Central memory CD8-positive, alpha-beta T cell (primary cell): ENCODE measurements around the gene MBOAT2.

Experiments
- ATAC-seq: fragments of 150-1000 bp; cut with Tn5 transposase; replicated peaks from 2 replicates; pipeline ENCODE4 v1.10.0; 2022; ENCODE audit warnings: mild to moderate bottlenecking, moderate FRiP score, moderate number of reproducible peaks; ENCODE audit not compliant: poor library complexity, severe bottlenecking; ENCODE audit errors: extremely low read depth
- DNase-seq, 2 donors: peaks; one replicate each; pipeline ENCODE4 v3.0.0; 2021; ENCODE audit warnings: low spot score in 2 of 2
- H3K27ac Mint-ChIP-seq: one replicate; pipeline ENCODE4 v1.8.0; 2022; ENCODE audit warnings: low read depth, mild to moderate bottlenecking, moderate library complexity, mixed read lengths
- H3K27me3 Mint-ChIP-seq: one replicate; pipeline ENCODE4 v1.8.0; 2022; ENCODE audit warnings: mixed read lengths
- H3K36me3 Mint-ChIP-seq: one replicate; pipeline ENCODE4 v1.8.0; 2022; ENCODE audit warnings: mild to moderate bottlenecking, moderate library complexity, mixed read lengths; ENCODE audit not compliant: insufficient read depth
- H3K4me1 Mint-ChIP-seq: one replicate; pipeline ENCODE4 v1.8.0; 2022; ENCODE audit warnings: mixed read lengths
- H3K4me3 Mint-ChIP-seq: one replicate; pipeline ENCODE4 v1.8.0; 2022; ENCODE audit warnings: mild to moderate bottlenecking, moderate library complexity, mixed read lengths
- H3K9me3 Mint-ChIP-seq: one replicate; pipeline ENCODE4 v1.8.0; 2022; ENCODE audit warnings: mixed read lengths

The MBOAT2 gene

DNA sequence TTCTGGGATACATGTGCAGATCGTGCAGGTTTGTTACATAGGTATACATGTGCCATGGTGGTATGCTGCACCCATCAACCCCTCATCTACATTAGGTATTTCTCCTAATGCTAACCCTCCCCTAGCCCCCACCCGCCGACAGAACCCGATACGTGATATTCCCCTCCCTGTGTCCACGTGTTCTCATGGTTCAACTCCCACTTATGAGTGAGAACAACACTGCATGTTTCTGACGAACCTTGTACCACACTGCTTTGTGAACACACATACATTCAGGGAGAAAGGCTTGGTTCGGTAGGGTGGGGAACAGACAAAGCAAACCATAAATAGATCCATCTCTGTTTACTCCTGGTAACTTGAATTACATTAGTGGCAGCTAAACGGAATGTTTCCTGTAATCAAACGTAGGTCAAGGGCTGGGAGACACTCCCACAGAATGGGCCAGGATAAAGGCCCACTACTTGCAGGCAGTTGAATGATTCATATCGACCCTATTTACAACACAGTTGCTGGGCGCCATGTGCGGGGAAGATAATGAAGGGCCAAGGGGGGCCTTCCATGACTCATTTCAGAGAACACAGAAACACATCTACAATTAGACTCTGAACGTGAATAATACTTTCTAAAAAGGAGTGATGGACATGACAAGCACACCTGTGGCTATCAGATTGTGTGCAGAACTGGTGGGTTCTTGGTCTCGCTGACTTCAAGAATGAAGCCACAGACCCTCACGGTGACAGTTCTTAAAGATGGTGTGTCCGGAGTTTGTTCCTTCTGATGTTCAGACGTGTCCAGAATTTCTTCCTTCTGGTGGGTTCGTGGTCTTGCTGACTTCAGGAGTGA is 109.3 kb downstream of the MBOAT2 start:
- no peak overlapping the region for H3K4me3 Mint-ChIP-seq
- H3K27me3 Mint-ChIP-seq = no peaks in the 10 kb centered on the region
- no peak overlapping the region for H3K27ac Mint-ChIP-seq
- no peaks in the 10 kb centered on the region for H3K9me3 Mint-ChIP-seq
- DNase-seq = no peak
- no peak for ATAC-seq
- H3K36me3 Mint-ChIP-seq = peaks cover 2% of the 10 kb centered on the region
- H3K4me1 Mint-ChIP-seq = no peaks in the 10 kb centered on the region

DNA sequence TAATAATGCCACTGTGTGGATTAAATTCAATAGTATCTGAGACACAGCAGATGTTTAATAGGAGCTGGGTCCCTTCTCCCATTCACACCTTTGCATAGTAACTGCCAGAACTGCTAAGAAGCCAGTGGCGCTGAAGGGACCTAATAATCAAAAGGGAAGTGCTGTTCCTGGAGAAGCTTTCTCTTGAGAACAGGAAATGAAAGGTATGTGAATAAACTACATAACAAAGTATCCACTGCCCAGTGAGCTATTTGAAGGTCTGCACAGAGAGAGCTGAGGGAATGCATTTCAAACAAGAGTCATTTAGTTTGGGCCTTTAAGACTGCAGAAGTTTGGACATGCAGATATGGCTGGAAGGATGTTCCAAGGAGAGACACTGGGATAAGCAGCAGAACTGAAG is 110.0 kb downstream of the MBOAT2 start:
- no peaks in the 10 kb centered on the region for H3K27me3 Mint-ChIP-seq
- ATAC-seq (no peak), DNase-seq (no peak)
- H3K4me1 Mint-ChIP-seq = no peaks in the 10 kb centered on the region
- H3K4me3 Mint-ChIP-seq = no peak overlapping the region
- H3K9me3 Mint-ChIP-seq = no peaks in the 10 kb centered on the region
- peaks cover 2% of the 10 kb centered on the region for H3K36me3 Mint-ChIP-seq
- no peak overlapping the region for H3K27ac Mint-ChIP-seq

DNA sequence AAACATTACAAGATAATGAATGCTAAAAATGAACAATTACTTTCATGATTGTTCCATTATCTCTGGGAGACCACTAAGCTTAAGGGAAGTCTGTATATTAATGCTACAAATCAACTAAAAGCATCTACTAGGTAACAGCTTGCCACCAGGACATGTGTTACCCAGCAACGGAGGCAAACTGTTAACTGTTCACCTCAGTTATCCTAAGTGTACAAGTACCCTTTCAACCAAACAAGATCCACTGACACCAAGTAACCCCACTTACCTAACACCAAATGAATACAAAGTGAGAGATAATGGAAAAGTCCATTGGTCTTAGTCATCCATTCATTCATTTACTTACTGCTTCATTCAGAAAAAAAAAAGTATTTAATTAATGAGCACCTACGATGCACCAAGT is 111.4 kb downstream of the MBOAT2 start:
- ATAC-seq (no peak), DNase-seq (no peak)
- H3K4me3 Mint-ChIP-seq = no peak overlapping the region
- H3K36me3 Mint-ChIP-seq = peaks cover 2% of the 10 kb centered on the region
- no peak overlapping the region for H3K27ac Mint-ChIP-seq
- H3K4me1 Mint-ChIP-seq = no peaks in the 10 kb centered on the region
- H3K9me3 Mint-ChIP-seq = no peaks in the 10 kb centered on the region
- H3K27me3 Mint-ChIP-seq = no peaks in the 10 kb centered on the region

DNA sequence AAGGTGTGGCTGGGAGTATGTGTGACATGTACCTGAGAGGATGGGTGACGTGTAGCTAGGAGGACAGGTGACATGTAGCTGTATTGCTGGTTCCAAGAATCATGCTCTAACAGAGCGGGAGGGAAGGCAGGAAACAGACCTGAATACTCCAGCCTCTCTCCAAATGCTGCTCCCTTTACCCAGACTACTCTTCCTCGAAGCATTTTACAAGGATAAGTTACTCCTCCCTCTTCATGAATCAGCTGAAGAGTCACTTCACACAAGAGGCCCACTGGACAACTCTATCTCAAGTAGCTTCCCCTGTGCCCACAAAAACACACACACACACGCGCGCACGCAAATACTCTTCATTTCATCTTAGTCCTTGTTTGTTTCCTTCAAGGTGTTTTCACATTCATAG is 113.5 kb downstream of the MBOAT2 start:
- no peaks in the 10 kb centered on the region for H3K9me3 Mint-ChIP-seq
- no peak overlapping the region for H3K4me3 Mint-ChIP-seq
- peaks cover 2% of the 10 kb centered on the region for H3K36me3 Mint-ChIP-seq
- no peaks in the 10 kb centered on the region for H3K27me3 Mint-ChIP-seq
- DNase-seq (no peak), ATAC-seq (no peak)
- no peak overlapping the region for H3K27ac Mint-ChIP-seq
- no peaks in the 10 kb centered on the region for H3K4me1 Mint-ChIP-seq

DNA sequence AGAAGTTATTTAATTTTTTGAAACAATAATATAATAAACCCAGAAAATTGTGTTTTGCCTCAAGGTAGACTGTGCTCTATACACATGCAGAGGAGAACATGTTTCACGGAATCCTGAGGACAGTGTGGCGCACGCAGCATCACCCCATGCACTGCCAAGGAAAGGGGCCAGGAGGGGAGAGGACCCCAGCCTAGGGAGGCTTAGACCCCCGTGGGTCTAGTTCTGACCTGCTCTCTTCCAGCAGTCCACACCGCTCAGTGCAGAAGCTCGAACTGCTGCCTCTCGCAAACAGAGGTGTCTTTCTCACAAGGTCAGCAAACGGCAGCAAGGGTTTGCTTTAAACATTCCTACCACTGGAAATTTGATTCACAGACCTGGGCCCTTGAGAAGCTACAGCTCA is 114.5 kb downstream of the MBOAT2 start:
- H3K36me3 Mint-ChIP-seq = peaks cover 4% of the 10 kb centered on the region
- H3K9me3 Mint-ChIP-seq = no peaks in the 10 kb centered on the region
- ATAC-seq = no peak
- no peaks in the 10 kb centered on the region for H3K4me1 Mint-ChIP-seq
- DNase-seq = no peak
- no peak overlapping the region for H3K4me3 Mint-ChIP-seq
- no peaks in the 10 kb centered on the region for H3K27me3 Mint-ChIP-seq
- H3K27ac Mint-ChIP-seq = no peak overlapping the region

DNA sequence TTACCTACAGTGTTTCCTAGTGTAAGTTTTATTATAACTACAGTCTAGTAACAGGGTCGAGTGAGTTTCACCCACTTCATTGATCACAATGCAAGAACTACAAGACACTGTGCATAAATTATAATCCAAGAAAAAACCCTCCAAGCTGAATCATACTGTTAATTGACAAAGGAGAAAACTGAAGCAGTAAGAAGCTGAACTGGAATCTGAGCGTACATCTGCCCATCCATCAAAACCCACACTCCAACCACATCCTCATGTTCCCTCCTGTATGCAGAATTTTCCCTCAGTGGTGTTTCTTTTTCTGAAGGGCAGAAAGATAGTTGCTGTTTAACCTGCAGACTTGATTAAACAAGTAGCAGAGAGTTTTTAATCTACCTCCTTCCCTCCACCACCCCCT is 116.6 kb downstream of the MBOAT2 start:
- Mint-ChIP-seq H3K27ac (no peak overlapping the region), H3K4me1 (no peaks in the 10 kb centered on the region), H3K9me3 (no peaks in the 10 kb centered on the region), H3K36me3 (peaks cover 1% of the 10 kb centered on the region), H3K27me3 (no peaks in the 10 kb centered on the region), H3K4me3 (no peak overlapping the region)
- ATAC-seq (no peak), DNase-seq (no peak)

DNA sequence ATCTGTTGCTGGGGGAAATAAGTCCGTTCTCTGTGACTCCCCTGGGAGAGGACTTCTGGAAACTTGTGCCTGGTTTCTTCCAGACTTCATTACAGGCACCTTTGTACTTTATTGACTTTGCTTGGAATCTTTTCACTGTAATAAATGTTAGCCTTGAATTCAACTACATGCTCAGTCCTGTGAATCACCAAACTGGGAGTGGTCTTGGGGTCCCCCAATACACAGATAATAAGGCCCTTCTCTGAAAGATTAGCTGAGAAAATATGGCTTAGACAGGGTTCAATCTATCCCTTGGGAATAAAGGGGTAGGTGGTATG is 117.3 kb downstream of the MBOAT2 start:
- Mint-ChIP-seq H3K27me3 (no peaks in the 10 kb centered on the region), H3K36me3 (peaks cover 1% of the 10 kb centered on the region), H3K4me1 (no peaks in the 10 kb centered on the region), H3K4me3 (no peak overlapping the region), H3K27ac (no peak overlapping the region), H3K9me3 (no peaks in the 10 kb centered on the region)
- ATAC-seq (no peak), DNase-seq (no peak)

DNA sequence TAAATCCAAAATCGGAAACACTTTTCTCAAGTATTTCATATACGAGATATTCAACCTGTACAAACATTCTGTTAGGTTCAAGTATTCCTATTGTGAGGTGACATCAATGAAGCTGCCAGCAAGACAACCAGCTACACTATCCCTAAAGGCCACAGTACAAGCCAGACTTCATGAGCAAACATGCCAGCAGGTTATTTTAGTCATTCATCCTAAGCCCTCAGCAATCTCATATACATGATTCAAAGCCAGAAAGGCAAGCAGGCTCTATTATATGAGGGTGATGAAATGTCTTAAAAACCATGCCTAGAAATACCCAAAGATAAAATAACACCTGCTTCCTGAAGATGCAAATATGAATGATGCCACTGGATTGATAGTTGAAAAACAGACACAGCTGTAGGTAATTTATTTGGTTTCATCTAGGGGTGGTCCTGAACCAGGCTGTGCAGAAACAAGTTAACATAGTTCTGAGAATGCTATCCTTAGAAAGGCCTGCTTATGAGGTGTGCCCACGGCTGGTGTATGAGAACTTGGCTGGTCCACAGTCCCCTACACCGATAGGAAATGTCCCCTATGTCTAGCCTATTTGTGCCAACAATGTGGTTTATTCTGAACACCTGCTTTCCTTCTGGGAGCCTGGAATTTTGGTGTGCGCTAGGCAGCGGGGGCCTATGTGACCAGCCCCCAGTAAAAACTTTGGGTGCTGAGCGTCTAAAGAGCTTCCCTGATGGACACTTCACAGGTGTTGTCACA is 117.9 kb downstream of the MBOAT2 start:
- Mint-ChIP-seq H3K4me1 (no peaks in the 10 kb centered on the region), H3K27me3 (no peaks in the 10 kb centered on the region), H3K9me3 (no peaks in the 10 kb centered on the region), H3K36me3 (peaks cover 1% of the 10 kb centered on the region), H3K4me3 (no peak overlapping the region), H3K27ac (no peak overlapping the region)
- DNase-seq = no peak
- no peak for ATAC-seq

DNA sequence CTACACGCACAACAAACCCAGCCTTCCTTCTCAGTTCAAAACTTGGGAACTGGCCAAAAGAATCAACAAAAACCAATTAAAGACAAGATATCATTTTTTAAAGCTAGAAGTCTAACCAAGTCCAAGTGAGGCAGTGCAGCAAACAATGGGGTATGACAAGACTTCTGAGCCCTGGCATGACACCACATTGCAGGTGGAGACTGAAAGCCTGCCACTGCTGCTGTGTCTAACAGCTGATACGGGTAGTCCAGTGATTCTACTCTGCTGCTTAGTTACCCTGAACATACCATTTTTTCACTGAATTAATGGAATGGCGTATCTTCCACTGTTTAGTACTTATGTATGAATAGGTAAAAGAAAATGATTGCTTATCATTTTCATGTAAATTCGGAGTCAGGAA is 118.7 kb downstream of the MBOAT2 start:
- Mint-ChIP-seq H3K4me1 (no peaks in the 10 kb centered on the region), H3K4me3 (no peak overlapping the region), H3K36me3 (peaks cover 1% of the 10 kb centered on the region), H3K27me3 (peaks cover 7% of the 10 kb centered on the region), H3K9me3 (no peaks in the 10 kb centered on the region), H3K27ac (no peak overlapping the region)
- DNase-seq = no peak
- no peak for ATAC-seq

DNA sequence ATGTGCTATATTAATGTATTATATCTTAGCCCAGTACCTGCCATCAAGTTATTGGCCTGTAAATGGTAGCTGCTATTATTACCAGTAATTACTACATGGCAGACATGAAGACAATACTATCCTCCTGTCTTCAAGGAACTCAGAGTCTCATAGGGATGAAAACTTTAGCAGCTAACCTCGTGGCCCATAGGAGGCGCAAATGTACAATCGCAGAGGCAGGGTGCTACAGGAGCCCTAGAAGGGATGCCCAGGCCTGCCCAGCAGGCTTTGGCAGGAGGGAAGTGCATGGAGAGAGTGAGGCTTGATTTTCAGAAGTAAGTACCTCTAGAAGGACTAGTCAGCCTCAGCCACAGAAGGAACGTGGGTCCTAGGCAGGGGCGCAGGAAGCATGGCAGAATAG is 121.4 kb downstream of the MBOAT2 start:
- no peak for DNase-seq
- Mint-ChIP-seq H3K36me3 (peaks cover 3% of the 10 kb centered on the region), H3K9me3 (no peaks in the 10 kb centered on the region), H3K27me3 (peaks cover 10% of the 10 kb centered on the region), H3K27ac (no peak overlapping the region), H3K4me3 (no peak overlapping the region), H3K4me1 (no peaks in the 10 kb centered on the region)
- no peak for ATAC-seq

DNA sequence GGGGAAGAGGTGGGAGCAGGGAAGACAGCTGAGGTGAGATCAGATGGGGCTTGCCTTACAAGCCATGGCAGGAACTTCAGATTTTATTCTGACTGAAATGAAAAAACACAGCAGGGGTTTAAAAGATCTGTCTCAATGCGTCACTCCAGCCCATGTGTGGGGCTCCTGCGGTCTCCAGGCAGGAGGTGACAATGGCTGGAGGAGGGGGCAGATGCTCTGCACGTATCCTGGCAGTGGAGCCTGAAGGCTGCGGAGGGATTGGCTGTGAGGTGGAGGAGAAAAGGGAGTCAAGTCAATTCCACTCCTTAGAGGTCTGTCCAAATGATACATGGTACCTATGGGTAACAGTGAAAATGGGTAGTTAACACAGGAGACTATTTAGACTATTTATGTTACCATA is 125.6 kb downstream of the MBOAT2 start:
- no peaks in the 10 kb centered on the region for H3K4me1 Mint-ChIP-seq
- no peak for DNase-seq
- H3K36me3 Mint-ChIP-seq = peaks cover 2% of the 10 kb centered on the region
- H3K9me3 Mint-ChIP-seq = no peaks in the 10 kb centered on the region
- no peak overlapping the region for H3K27ac Mint-ChIP-seq
- no peak overlapping the region for H3K4me3 Mint-ChIP-seq
- ATAC-seq = no peak
- H3K27me3 Mint-ChIP-seq = peaks cover 10% of the 10 kb centered on the region

DNA sequence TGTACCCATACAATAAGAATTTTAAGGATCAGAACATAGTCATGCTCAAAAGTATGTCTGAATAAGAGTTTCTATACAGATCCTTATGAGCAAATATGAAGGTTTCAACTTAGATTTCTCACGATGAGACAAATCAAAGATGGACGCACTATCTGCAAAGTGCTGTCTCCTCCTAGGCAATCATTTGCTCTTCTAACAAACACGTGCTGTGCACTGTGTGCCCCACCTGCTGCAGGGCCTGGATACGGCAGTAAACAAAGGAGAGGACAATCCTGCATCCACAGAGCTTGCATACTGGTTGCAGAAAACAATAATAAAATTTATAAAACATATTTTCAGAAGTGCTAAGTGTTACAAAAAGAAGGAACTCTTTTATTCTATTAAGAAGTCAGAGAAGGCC is 126.2 kb downstream of the MBOAT2 start:
- H3K4me1 Mint-ChIP-seq = no peaks in the 10 kb centered on the region
- H3K27ac Mint-ChIP-seq = no peak overlapping the region
- H3K27me3 Mint-ChIP-seq = peaks cover 10% of the 10 kb centered on the region
- no peaks in the 10 kb centered on the region for H3K9me3 Mint-ChIP-seq
- H3K4me3 Mint-ChIP-seq = no peak overlapping the region
- no peak for DNase-seq
- ATAC-seq = no peak
- peaks cover 2% of the 10 kb centered on the region for H3K36me3 Mint-ChIP-seq

DNA sequence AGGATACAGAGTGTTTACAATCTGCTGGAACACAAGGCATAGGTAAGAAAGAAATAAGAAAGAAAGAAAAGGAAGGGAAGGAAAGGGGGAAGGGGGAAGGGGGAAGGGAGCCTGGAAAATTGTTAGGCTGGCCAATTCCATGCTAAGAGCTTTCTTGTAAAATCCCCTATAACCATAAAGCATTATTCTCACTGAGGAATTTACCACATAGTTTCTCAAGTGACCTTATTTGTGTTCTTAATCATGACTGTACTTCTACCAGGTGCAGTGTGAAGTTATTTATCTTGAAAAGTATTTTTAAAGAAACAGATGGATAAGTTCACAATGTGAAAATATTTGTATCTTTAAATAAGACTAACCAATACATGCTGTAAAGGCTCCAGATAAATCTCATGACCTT is 126.9 kb downstream of the MBOAT2 start:
- H3K27me3 Mint-ChIP-seq = peaks cover 10% of the 10 kb centered on the region
- peaks cover 2% of the 10 kb centered on the region for H3K36me3 Mint-ChIP-seq
- H3K4me3 Mint-ChIP-seq = no peak overlapping the region
- no peaks in the 10 kb centered on the region for H3K9me3 Mint-ChIP-seq
- DNase-seq (no peak), ATAC-seq (no peak)
- H3K4me1 Mint-ChIP-seq = no peaks in the 10 kb centered on the region
- no peak overlapping the region for H3K27ac Mint-ChIP-seq
